Measurements from ENCODE around the gene ATP10A. TPM values are rescaled to one million over a fixed set of nuclear protein-coding genes. Genes with fewer than 3 reads are reported as not detected.

ATP10A gene
- total RNA-seq, 4 donors from 2014 or later: 14.1 to 44.3 (median 23.1) TPM

GRCh38 chr15:25852027-25852426 lies 11.1 kb downstream of the ATP10A start:
- TF ChIP-seq CTCF (IDR thresholded peaks at IDR 0.05; ENCODE audit: low read depth): no peak

- no peak for TF ChIP-seq CTCF (IDR thresholded peaks at IDR 0.05; ENCODE audit: low read depth)
These were observed 12.7 kb downstream of the ATP10A start for GRCh38 chr15:25850154-25851111.

- TF ChIP-seq CTCF (IDR thresholded peaks at IDR 0.05; ENCODE audit: low read depth): no peak
These were observed 13.8 kb downstream of the ATP10A start for GRCh38 chr15:25849157-25849921.

- no peak for TF ChIP-seq CTCF (IDR thresholded peaks at IDR 0.05; ENCODE audit: low read depth)
These were observed 14.4 kb downstream of the ATP10A start for GRCh38 chr15:25848784-25849156.

- no peak for TF ChIP-seq CTCF (IDR thresholded peaks at IDR 0.05; ENCODE audit: low read depth)
These were observed 14.8 kb downstream of the ATP10A start for GRCh38 chr15:25848325-25848724.

- TF ChIP-seq CTCF (IDR thresholded peaks at IDR 0.05; ENCODE audit: low read depth): no peak
These were observed 16.1 kb downstream of the ATP10A start for GRCh38 chr15:25847051-25847450.

- TF ChIP-seq CTCF (IDR thresholded peaks at IDR 0.05; ENCODE audit: low read depth): no peak
These were observed 16.8 kb downstream of the ATP10A start for GRCh38 chr15:25846377-25846776.
